Measurements from ENCODE around the gene PLCB4. TPM values are rescaled to one million over a fixed set of nuclear protein-coding genes. Genes with fewer than 3 reads are reported as not detected.

PLCB4 gene
- total and polyA plus RNA-seq, 12 donors: 0.26 to 8.5 (median 2.8) TPM

DNA sequence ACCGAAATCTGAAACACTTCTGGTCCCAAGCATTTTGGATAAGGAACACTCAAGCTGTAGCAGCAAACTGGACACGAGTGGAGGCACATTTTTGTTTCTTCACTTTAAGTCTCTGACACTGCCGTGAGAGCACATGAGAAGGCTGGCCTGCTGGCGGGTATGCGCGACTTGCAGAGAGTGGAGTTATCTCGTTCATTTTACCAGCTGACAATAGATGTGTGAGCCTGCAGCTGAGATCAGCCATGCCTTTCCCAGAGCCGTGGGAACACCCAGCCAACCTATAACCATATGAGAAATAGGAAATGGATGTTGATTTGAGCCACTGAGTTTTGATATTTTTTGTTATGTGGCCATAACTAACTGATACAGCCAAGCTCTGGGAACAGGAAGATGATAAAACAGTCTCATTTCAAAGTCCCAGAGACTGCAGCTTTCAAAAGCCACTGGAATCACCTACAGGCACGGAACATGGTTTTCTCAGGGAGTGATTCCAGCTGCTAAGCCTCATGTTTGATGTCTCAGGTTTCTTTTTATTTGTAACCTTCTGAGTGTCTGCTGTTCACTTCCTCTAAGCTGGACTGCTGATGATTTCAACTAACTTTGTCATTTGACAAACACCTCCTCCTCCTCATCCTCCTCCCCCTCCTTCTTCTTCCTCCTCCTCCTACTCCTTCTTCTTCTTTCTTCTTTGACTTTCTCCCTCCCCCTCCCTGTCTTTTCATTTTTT is 416.9 kb downstream of the PLCB4 start:
- 79 to 85% (median 80%) methylated on average over 9 of the region's 9 CpGs for WGBS, 4 donors
- no peaks in the 10 kb centered on the region for H3K9me3 ChIP-seq (replicated peaks in 1 of 3)
- H3K4me1 ChIP-seq (replicated peaks in 1 of 2): no peaks in the 10 kb centered on the region
- no peak overlapping the region for H3K4me3 ChIP-seq
- H3K27me3 ChIP-seq: no peaks in the 10 kb centered on the region
- H3K27ac ChIP-seq: no peak overlapping the region
- TF ChIP-seq CTCF (IDR thresholded peaks at IDR 0.05): no peak
- intact Hi-C loops (cut with DNase I): no loop called here
- DNase-seq: no peak
- H3K36me3 ChIP-seq (replicated peaks in 1 of 2): no peaks in the 10 kb centered on the region

DNA sequence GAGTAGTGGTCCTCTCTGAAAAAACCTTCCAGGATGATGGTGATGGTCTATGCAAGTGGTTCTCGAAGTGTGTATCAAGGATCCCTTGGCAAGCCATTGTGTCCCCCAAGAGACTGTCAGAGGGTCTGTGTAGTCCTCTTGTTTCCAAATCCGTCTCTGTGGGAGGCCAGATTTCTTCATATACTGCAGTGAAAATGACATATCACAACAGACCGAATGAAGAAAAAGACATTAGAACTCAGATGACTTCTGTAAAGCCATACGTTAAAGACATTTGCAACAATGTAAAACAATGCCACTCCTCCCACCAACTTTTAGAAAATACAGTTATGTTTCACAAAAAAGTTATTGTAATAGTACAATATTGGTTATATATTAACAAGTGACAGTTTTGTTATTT is 418.3 kb downstream of the PLCB4 start:
- intact Hi-C loops (cut with DNase I): no loop called here
- WGBS, 4 donors: 70 to 80% (median 77%) methylated on average over 4 of the region's 4 CpGs
- Histone ChIP-seq H3K4me1 (replicated peaks in 1 of 2) (no peaks in the 10 kb centered on the region), H3K4me3 (no peak overlapping the region), H3K27ac (no peak overlapping the region), H3K9me3 (replicated peaks in 1 of 3) (no peaks in the 10 kb centered on the region), H3K27me3 (no peaks in the 10 kb centered on the region), H3K36me3 (replicated peaks in 1 of 2) (no peaks in the 10 kb centered on the region)
- DNase-seq: no peak
- TF ChIP-seq POLR2A (IDR thresholded peaks at IDR 0.05) (no peak), CTCF (IDR thresholded peaks at IDR 0.05) (no peak)

DNA sequence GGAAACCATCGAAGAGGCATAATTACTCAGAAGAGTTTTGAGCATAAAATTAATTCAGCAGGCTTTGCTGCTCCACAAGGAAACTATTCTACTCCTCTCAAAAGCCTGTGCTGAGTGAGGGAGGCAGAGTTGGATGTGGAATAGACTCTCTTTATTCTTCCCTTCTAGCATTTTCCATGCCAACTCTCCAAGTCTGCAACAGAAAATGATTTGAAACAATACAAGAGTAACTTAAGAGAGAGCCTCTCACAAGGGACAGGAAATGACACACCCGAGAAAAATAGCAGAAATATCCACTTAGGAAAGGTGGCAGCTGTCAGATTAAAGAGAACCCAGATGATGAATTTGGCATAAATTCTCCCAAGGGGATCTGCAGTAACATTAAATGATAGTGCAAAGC is 419.2 kb downstream of the PLCB4 start:
- DNase-seq: no peak
- H3K4me1 ChIP-seq (replicated peaks in 1 of 2): no peaks in the 10 kb centered on the region
- H3K27me3 ChIP-seq: no peaks in the 10 kb centered on the region
- no peak for TF ChIP-seq CTCF (IDR thresholded peaks at IDR 0.05)
- no peak for TF ChIP-seq POLR2A (IDR thresholded peaks at IDR 0.05)
- WGBS, 4 donors: 46 to 53% (median 52%) methylated on average over 2 of the region's 2 CpGs
- no peak overlapping the region for H3K4me3 ChIP-seq
- H3K36me3 ChIP-seq (replicated peaks in 1 of 2): no peaks in the 10 kb centered on the region
- intact Hi-C loops (cut with DNase I): no loop called here
- no peak overlapping the region for H3K27ac ChIP-seq
- H3K9me3 ChIP-seq (replicated peaks in 1 of 3): no peaks in the 10 kb centered on the region

DNA sequence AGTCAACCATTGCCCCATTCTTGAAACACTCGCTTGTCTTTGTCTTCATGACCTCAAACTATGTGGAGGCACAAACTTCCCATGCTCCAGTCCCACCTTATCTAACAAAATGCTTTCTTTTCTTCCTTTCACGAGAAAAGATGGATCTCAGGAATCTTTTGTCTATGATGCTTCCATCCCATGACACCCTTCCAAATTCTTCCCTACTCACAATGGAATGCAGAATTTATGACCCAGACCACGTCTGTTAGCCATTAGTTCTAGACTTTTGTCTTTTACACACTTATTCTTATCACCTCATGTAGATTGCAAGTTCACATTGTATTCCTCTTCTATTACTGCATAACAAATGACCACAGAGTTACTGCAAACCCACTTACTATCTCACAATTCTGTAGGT is 421.3 kb downstream of the PLCB4 start:
- DNase-seq: no peak
- WGBS, 4 donors: 58 to 79% (median 77%) methylated on average over 3 of the region's 3 CpGs
- no peaks in the 10 kb centered on the region for H3K36me3 ChIP-seq (replicated peaks in 1 of 2)
- H3K27me3 ChIP-seq: no peaks in the 10 kb centered on the region
- H3K4me1 ChIP-seq (replicated peaks in 1 of 2): peaks cover 0 to 7% of the 10 kb centered on the region in 2 donors
- TF ChIP-seq POLR2A (IDR thresholded peaks at IDR 0.05): no peak
- no peak for TF ChIP-seq CTCF (IDR thresholded peaks at IDR 0.05)
- intact Hi-C loops (cut with DNase I): no loop called here
- H3K27ac ChIP-seq: no peak overlapping the region
- H3K4me3 ChIP-seq: no peak overlapping the region
- no peaks in the 10 kb centered on the region for H3K9me3 ChIP-seq (replicated peaks in 1 of 3)

Data from adrenal gland (tissue), 12 donors.